WTC11 (cell line): ENCODE results near the gene DCTPP1.

Source experiments
- ATF3 ChIP-seq: sonication (generic); formaldehyde crosslinking; conservative IDR thresholded peaks from 2 replicates; pipeline ENCODE4 v1.8.1; 2022; ENCODE audit warnings: mild to moderate bottlenecking, missing genetic modification reagents
- CREM ChIP-seq: sonication (generic); formaldehyde crosslinking; IDR thresholded peaks from 2 replicates; pipeline ENCODE4 v1.8.1; 2022; ENCODE audit warnings: mild to moderate bottlenecking, missing genetic modification reagents, moderate library complexity
- E2F5 ChIP-seq: sonication (generic); formaldehyde crosslinking; IDR thresholded peaks from 2 replicates; pipeline ENCODE4 v1.8.1; 2022; ENCODE audit warnings: mild to moderate bottlenecking, moderate library complexity, missing genetic modification reagents
- ELF4 ChIP-seq: sonication (generic); formaldehyde crosslinking; IDR thresholded peaks from 2 replicates; pipeline ENCODE4 v1.8.1; 2022; ENCODE audit warnings: low read depth, mild to moderate bottlenecking, moderate library complexity, missing genetic modification reagents
- ETV6 ChIP-seq: sonication (generic); formaldehyde crosslinking; IDR thresholded peaks from 2 replicates; pipeline ENCODE4 v1.8.1; 2022; ENCODE audit warnings: mild to moderate bottlenecking, missing genetic modification reagents
- ZBTB21 ChIP-seq: sonication (generic); formaldehyde crosslinking; IDR thresholded peaks from 2 replicates; pipeline ENCODE4 v1.8.1; 2023; ENCODE audit warnings: mild to moderate bottlenecking, missing genetic modification reagents, borderline replicate concordance

- no peak for TF ChIP-seq ELF4 (CRISPR knock-in tag)
- TF ChIP-seq ATF3 (CRISPR knock-in tag) = no peak
- no peak for TF ChIP-seq CREM (CRISPR knock-in tag)
- TF ChIP-seq ZBTB21 = no peak
- TF ChIP-seq E2F5 (CRISPR knock-in tag) = no peak
- TF ChIP-seq ETV6 (CRISPR knock-in tag) = no peak
Measured at GRCh38 chr16:30445149-30445407, 15.2 kb upstream of the DCTPP1 start.
